Inflammatory macrophage (primary cell): ENCODE results near the gene FAT1.
"Not testable (repeated sequence)": the region's sequence is repeated elsewhere in the genome, so short reads cannot be mapped to it uniquely, and the experiment has no call there.

Experiments
- DNase-seq, 2 donors: peaks; one replicate each; pipeline ENCODE4 v3.0.0-alpha.2; 2020 to 2022
- total RNA-seq, 18 experiments: gene quantifications; one replicate each; lab custom pipeline; 2026; ENCODE audit warnings: mixed read lengths in 6 of 18, inconsistent platforms in 2 of 18; lab: John Stamatoyannopoulos, UW

Gene FAT1
- 0.88 to 15.5 (median 1.9) reads per million in 18 experiments for total RNA-seq

GRCh38 chr4:186723292-186724057 lies at the start of gene FAT1:
Gene FAT1, minus strand, starts transcription at chr4:186723856. Its CDS starts 14,029 bp downstream, at chr4:186709827.
- DNase-seq = no peak

- DNase-seq = no peak
These were observed 49.4 kb upstream of the FAT1 start for GRCh38 chr4:186772936-186773487.

- no peak for DNase-seq
These were observed 48.0 kb upstream of the FAT1 start for GRCh38 chr4:186771624-186772023.

- no peak for DNase-seq
These were observed 47.0 kb upstream of the FAT1 start for GRCh38 chr4:186770481-186771175.

GRCh38 chr4:186767794-186768193 lies 44.1 kb upstream of the FAT1 start:
- DNase-seq = no peak

- no peak for DNase-seq
These were observed 42.3 kb upstream of the FAT1 start for GRCh38 chr4:186765673-186766546.

GRCh38 chr4:186765138-186765537 lies 41.5 kb upstream of the FAT1 start:
- no peak for DNase-seq

GRCh38 chr4:186764457-186764856 lies 40.8 kb upstream of the FAT1 start:
- no peak for DNase-seq

GRCh38 chr4:186762865-186763264 lies 39.2 kb upstream of the FAT1 start:
- DNase-seq = no peak

- DNase-seq = no peak
These were observed 38.7 kb upstream of the FAT1 start for GRCh38 chr4:186762361-186762760.

- not testable (repeated sequence) for DNase-seq
These were observed 38.3 kb upstream of the FAT1 start for GRCh38 chr4:186761956-186762355.

GRCh38 chr4:186761393-186761792 lies 37.7 kb upstream of the FAT1 start:
- no peak for DNase-seq

GRCh38 chr4:186760576-186760975 lies 36.9 kb upstream of the FAT1 start:
- no peak for DNase-seq

GRCh38 chr4:186759990-186760389 lies 36.3 kb upstream of the FAT1 start:
- DNase-seq = no peak

GRCh38 chr4:186758929-186759682 lies 35.5 kb upstream of the FAT1 start:
- DNase-seq = no peak

GRCh38 chr4:186757696-186758355 lies 34.2 kb upstream of the FAT1 start:
- no peak for DNase-seq

- DNase-seq = not testable (repeated sequence)
These were observed 32.9 kb upstream of the FAT1 start for GRCh38 chr4:186756550-186756949.

GRCh38 chr4:186755550-186756519 lies 32.2 kb upstream of the FAT1 start:
- DNase-seq = no peak

- no peak for DNase-seq
These were observed 31.3 kb upstream of the FAT1 start for GRCh38 chr4:186754976-186755375.

GRCh38 chr4:186752325-186752724 lies 28.7 kb upstream of the FAT1 start:
- DNase-seq = no peak
